ENCODE measurements around the gene ZMIZ1.

GRCh38 chr10:79082035-79082373 lies 13.2 kb downstream of the ZMIZ1 start:
- TF ChIP-seq CTCF (conservative IDR thresholded peaks at IDR 0.05) (no peak), ZFX (IDR thresholded peaks at IDR 0.05) (no peak)
